Peyer's patch (tissue), 4 donors: ENCODE data around the gene MED13.

Experiments
- CTCF ChIP-seq, 6 experiments: fragments of 450-650 bp in 4 of 6; fragments of 200-600 bp in 2 of 6; sonication (generic) in 1 of 6; IDR thresholded peaks; one replicate each; pipeline ENCODE4 v1.5.1; 2017 to 2019; ENCODE audit warnings: antibody characterized with exemption in 6 of 6, mild to moderate bottlenecking in 3 of 6, moderate library complexity in 1 of 6
- POLR2A ChIP-seq, 2 donors: fragments of 450-650 bp; IDR thresholded peaks; one replicate each; pipeline ENCODE4 v1.5.1; 2017; ENCODE audit warnings: antibody characterized with exemption in 2 of 2, mild to moderate bottlenecking in 2 of 2, moderate library complexity in 2 of 2

- TF ChIP-seq CTCF (IDR thresholded peaks at IDR 0.05) (no peak), POLR2A (IDR thresholded peaks at IDR 0.05) (no peak)
Measured at GRCh38 chr17:62105357-62105756, 40.3 kb upstream of the MED13 start.
